HG02885 (cell line): ENCODE results near the gene SYTL2.
A peak's percentile ranks its signal among the peaks of the same experiment; 100 is the strongest.
"Not testable (repeated sequence)": the region's sequence is repeated elsewhere in the genome, so short reads cannot be mapped to it uniquely, and the experiment has no call there.

Experiments used
- ATAC-seq: cut with Tn5 transposase; IDR thresholded peaks from one replicate; pipeline ENCODE4 v1.9.1; 2021; ENCODE audit warnings: mild to moderate bottlenecking; ENCODE audit not compliant: unreplicated experiment, poor library complexity

The SYTL2 gene

GRCh38 chr11:85663753-85664614, 147.0 kb downstream of the SYTL2 start:
- ATAC-seq: peak; percentile 69

GRCh38 chr11:85663080-85663752, 147.7 kb downstream of the SYTL2 start:
- ATAC-seq: no peak

- ATAC-seq: no peak
These were observed 148.8 kb downstream of the SYTL2 start for GRCh38 chr11:85661972-85662664.

GRCh38 chr11:85658180-85658579, 152.8 kb downstream of the SYTL2 start:
- ATAC-seq: no peak

- no peak for ATAC-seq
These were observed 154.2 kb downstream of the SYTL2 start for GRCh38 chr11:85656777-85657176.

GRCh38 chr11:85654343-85654742, 156.6 kb downstream of the SYTL2 start:
- ATAC-seq: not testable (repeated sequence)

- no peak for ATAC-seq
These were observed 158.0 kb downstream of the SYTL2 start for GRCh38 chr11:85652786-85653447.

- no peak for ATAC-seq
These were observed 159.8 kb downstream of the SYTL2 start for GRCh38 chr11:85651118-85651517.

GRCh38 chr11:85647604-85648299, 163.2 kb downstream of the SYTL2 start, which contains the start of gene TMEM126A:
TMEM126A (plus strand) TSS chr11:85647967; CDS start chr11:85650256, 2,289 bp downstream.
- ATAC-seq: peak; percentile 99

GRCh38 chr11:85647078-85647477, 163.9 kb downstream of the SYTL2 start:
- no peak for ATAC-seq
